GM23248 (cell line): ENCODE data around the gene TOPBP1. TPM values are rescaled to one million over a fixed set of nuclear protein-coding genes. Genes with fewer than 3 reads are reported as not detected.

Source experiments
- DNase-seq: peaks from one replicate; pipeline ENCODE4 v3.0.0-alpha.2; 2015
- H2AFZ ChIP-seq: fragments of 200-600 bp; sonication (generic); 2 replicates; pipeline ENCODE4 v1.6.1; 2016; ENCODE audit warnings: antibody characterized with exemption
- H3F3A ChIP-seq: fragments of 200-600 bp; sonication (generic); 2 replicates; pipeline ENCODE4 v1.6.1; 2016; ENCODE audit warnings: mild to moderate bottlenecking, antibody characterized with exemption, mixed run types; ENCODE audit not compliant: insufficient read depth
- H3K27ac ChIP-seq: fragments of 200-600 bp; sonication (generic); 2 replicates; pipeline ENCODE4 v1.5.1; 2016; ENCODE audit warnings: mild to moderate bottlenecking
- H3K27me3 ChIP-seq: fragments of 200-600 bp; sonication (generic); replicated peaks from 2 replicates; pipeline ENCODE4 v1.6.1; 2016; ENCODE audit warnings: mild to moderate bottlenecking; ENCODE audit not compliant: insufficient read depth
- H3K36me3 ChIP-seq: fragments of 200-600 bp; sonication (generic); 2 replicates; pipeline ENCODE4 v1.6.1; 2016; ENCODE audit warnings: low read depth, mild to moderate bottlenecking
- H3K4me1 ChIP-seq: fragments of 200-600 bp; sonication (generic); 2 replicates; pipeline ENCODE4 v1.6.1; 2016; ENCODE audit warnings: mild to moderate bottlenecking; ENCODE audit not compliant: insufficient read depth
- H3K4me2 ChIP-seq: fragments of 200-600 bp; sonication (generic); one replicate; pipeline ENCODE4 v1.6.1; 2016; ENCODE audit warnings: mild to moderate bottlenecking; ENCODE audit not compliant: unreplicated experiment
- H3K4me3 ChIP-seq: fragments of 200-600 bp; sonication (generic); 2 replicates; pipeline ENCODE4 v1.5.1; 2016; ENCODE audit warnings: mild to moderate bottlenecking
- H3K79me2 ChIP-seq: fragments of 200-600 bp; sonication (generic); 2 replicates; pipeline ENCODE4 v1.6.1; 2016; ENCODE audit warnings: mild to moderate bottlenecking; ENCODE audit not compliant: insufficient read depth
- H3K9ac ChIP-seq: fragments of 200-600 bp; sonication (generic); 2 replicates; pipeline ENCODE4 v1.6.1; 2016; ENCODE audit warnings: mild to moderate bottlenecking
- H3K9me2 ChIP-seq: fragments of 200-600 bp; sonication (generic); 2 replicates; pipeline ENCODE4 v1.6.1; 2016; ENCODE audit warnings: mixed run types, mild to moderate bottlenecking, moderate library complexity; ENCODE audit not compliant: insufficient read depth
- H3K9me3 ChIP-seq: fragments of 200-600 bp; sonication (generic); one replicate; pipeline ENCODE4 v1.6.1; 2017; ENCODE audit warnings: low read depth
- H4K20me1 ChIP-seq: fragments of 200-600 bp; sonication (generic); 2 replicates; pipeline ENCODE4 v1.6.0; 2016; ENCODE audit not compliant: insufficient read depth
- EZH2 ChIP-seq: fragments of 200-600 bp; sonication (generic); IDR thresholded peaks from 2 replicates; pipeline ENCODE4 v1.6.1; 2018; ENCODE audit warnings: antibody characterized with exemption, mild to moderate bottlenecking; ENCODE audit not compliant: insufficient read depth, poor library complexity, severe bottlenecking
- EZH2phosphoT487 ChIP-seq: fragments of 200-600 bp; sonication (generic); IDR thresholded peaks from 2 replicates; pipeline ENCODE4 v1.6.1; 2018; ENCODE audit warnings: antibody characterized with exemption, moderate library complexity, mild to moderate bottlenecking, low read depth; ENCODE audit not compliant: insufficient read depth
- WGBS, 2 experiments: methylation state at CpG; one replicate each; pipeline ENCODE4 v1.1.6; 2015 to 2017; ENCODE audit warnings: low lambda C conversion rate in 2 of 2, low coverage in 1 of 2; ENCODE audit errors: missing lambda C conversion rate in 2 of 2; 5-methylcytosine and 5-hydroxymethylcytosine counted together
- in situ Hi-C: fragments of 300-500 bp; cut with MboI; formaldehyde crosslinking; loops from 2 replicates; pipeline ENCODE4 v1.15.0; 2020
- polyA plus RNA-seq: library from polyadenylated mRNA; unstranded; fragments of >200 nt; fragmentation: Nextera tagmentation; extraction: Ambion mirVana; gene quantifications from 2 replicates; pipeline ENCODE4 v1.2.1, GENCODE V29; 2016
- total RNA-seq: library from RNA; depleted of rRNA; stranded (reverse); fragments of >200 nt; shearing (Covaris generic); gene quantifications from 2 replicates; pipeline ENCODE4 v1.2.3, GENCODE V29; 2014

The TOPBP1 gene
- total and polyA plus RNA-seq, 2 experiments from 2014 or later: 9.4 to 21.0 TPM

GRCh38 chr3:133578548-133579191, 83.1 kb downstream of the TOPBP1 start:
- peaks cover 53% of the 10 kb centered on the region for H3F3A ChIP-seq
- peaks cover 94% of the 10 kb centered on the region for H3K79me2 ChIP-seq
- in situ Hi-C loops: no loop called here
- 0 out of 2 replicates have a peak overlapping the region, but pooled peaks have one; percentile 22 for H3K27ac ChIP-seq
- peaks cover 51% of the 10 kb centered on the region for H4K20me1 ChIP-seq
- peaks cover 36% of the 10 kb centered on the region for H3K4me1 ChIP-seq
- peaks cover 70% of the 10 kb centered on the region for H3K36me3 ChIP-seq
- peak overlapping the region; percentile 18; the same call in 1 of the 2 replicates for H3K4me3 ChIP-seq
- no peaks in the 10 kb centered on the region for H3K9me2 ChIP-seq
- H2AFZ ChIP-seq: no peak overlapping the region
- peak overlapping the region; percentile 26; the same call in 1 of the 2 replicates for H3K9ac ChIP-seq
- TF ChIP-seq EZH2 (no peak), EZH2phosphoT487 (no peak)
- no peaks in the 10 kb centered on the region for H3K27me3 ChIP-seq
- no peaks in the 10 kb centered on the region for H3K9me3 ChIP-seq
- peak overlapping the region; percentile 55 for H3K4me2 ChIP-seq
- WGBS, 2 experiments: 44 to 50% methylated on average over 1 of the region's 1 CpG
- peak; percentile 53 for DNase-seq

GRCh38 chr3:133576169-133576568, 85.6 kb downstream of the TOPBP1 start:
- in situ Hi-C loops: no loop called here
- 2 to 9% methylated on average over 3 of the region's 3 CpGs for WGBS, 2 experiments

DNA sequence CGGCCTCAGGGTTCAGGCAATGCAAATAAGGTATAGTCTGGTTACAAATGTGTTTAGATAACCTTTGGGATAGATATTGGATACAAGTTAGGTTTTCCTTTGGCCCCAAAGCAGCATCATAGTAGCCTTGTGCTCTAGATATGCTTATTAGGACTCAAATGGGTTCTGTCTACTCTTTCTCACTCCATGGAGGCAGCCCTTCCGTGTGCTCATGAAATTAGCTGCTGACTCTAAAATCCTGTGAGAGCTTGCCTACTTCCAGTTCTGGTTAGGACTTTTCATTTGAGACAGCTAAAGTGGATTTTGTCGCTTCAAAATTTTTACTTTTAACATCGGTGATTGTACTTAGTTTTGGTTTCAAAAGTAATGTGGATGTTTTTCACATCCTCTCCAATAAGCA, 86.7 kb downstream of the TOPBP1 start:
- peaks cover 42% of the 10 kb centered on the region for H3K36me3 ChIP-seq

More at GRCh38 chr3:133576169-133576568, 85.6 kb downstream of the TOPBP1 start:
- Histone ChIP-seq H3K9me3 (no peaks in the 10 kb centered on the region), H2AFZ (no peak overlapping the region), H3K9ac (peak overlapping the region; percentile 90), H3K4me2 (peak overlapping the region; percentile 99), H3K4me3 (peak overlapping the region; percentile 98), H3K9me2 (no peaks in the 10 kb centered on the region), H4K20me1 (peaks cover 51% of the 10 kb centered on the region), H3K4me1 (peaks cover 49% of the 10 kb centered on the region), H3K27ac (peak overlapping the region; percentile 1; the same call in 1 of the 2 replicates), H3K27me3 (no peaks in the 10 kb centered on the region), H3F3A (peaks cover 57% of the 10 kb centered on the region), H3K79me2 (peaks cover 69% of the 10 kb centered on the region), H3K36me3 (peaks cover 49% of the 10 kb centered on the region)
- no peak for TF ChIP-seq EZH2phosphoT487
- TF ChIP-seq EZH2: no peak
- DNase-seq: peak; percentile 16

GRCh38 chr3:133574260-133574881, 87.4 kb downstream of the TOPBP1 start:
- Histone ChIP-seq H3K4me3 (peak overlapping the region; percentile 98), H3K9ac (peak overlapping the region; percentile 90), H3K4me2 (peak overlapping the region; percentile 99), H3K9me2 (no peaks in the 10 kb centered on the region), H3K79me2 (peaks cover 51% of the 10 kb centered on the region), H3K36me3 (peaks cover 39% of the 10 kb centered on the region), H4K20me1 (peaks cover 40% of the 10 kb centered on the region), H3K9me3 (no peaks in the 10 kb centered on the region), H3K27me3 (no peaks in the 10 kb centered on the region), H3F3A (peaks cover 75% of the 10 kb centered on the region), H3K27ac (peak overlapping the region; percentile 97), H3K4me1 (peaks cover 67% of the 10 kb centered on the region), H2AFZ (peak overlapping the region; percentile 40; the same call in 1 of the 2 replicates)
- in situ Hi-C loops: no loop called here
- peak; percentile 89 for DNase-seq
- WGBS, 2 experiments: 1% methylated on average over 24 to 30 of the region's 54 CpGs
- TF ChIP-seq EZH2 (no peak), EZH2phosphoT487 (no peak)

More for the DNA sequence above, 86.7 kb downstream of the TOPBP1 start:
- H3K9me3 ChIP-seq: no peaks in the 10 kb centered on the region
- H2AFZ ChIP-seq: no peak overlapping the region
- peak overlapping the region; percentile 98 for H3K4me3 ChIP-seq
- DNase-seq: peak; percentile 39
- no peaks in the 10 kb centered on the region for H3K27me3 ChIP-seq
- peak overlapping the region; percentile 97 for H3K27ac ChIP-seq
- peaks cover 59% of the 10 kb centered on the region for H3K4me1 ChIP-seq
- in situ Hi-C loops: no loop called here
- no peak for TF ChIP-seq EZH2phosphoT487
- TF ChIP-seq EZH2: no peak
- peak overlapping the region; percentile 99 for H3K4me2 ChIP-seq
- WGBS, 2 experiments: 16 to 19% methylated on average over 4 of the region's 4 CpGs
- H3K9ac ChIP-seq: peak overlapping the region; percentile 90
- no peaks in the 10 kb centered on the region for H3K9me2 ChIP-seq
- peaks cover 68% of the 10 kb centered on the region for H3F3A ChIP-seq
- peaks cover 58% of the 10 kb centered on the region for H3K79me2 ChIP-seq
- peaks cover 43% of the 10 kb centered on the region for H4K20me1 ChIP-seq
